Ectodermal cell (in vitro differentiated cells): Measurements from ENCODE around the gene EXOSC10.
"Not testable (repeated sequence)": the region's sequence is repeated elsewhere in the genome, so short reads cannot be mapped to it uniquely, and the experiment has no call there.

Experiments used
- H3K27ac ChIP-seq: 2 replicates; pipeline ENCODE4 v1.7.0; 2013; ENCODE audit warnings: mild to moderate bottlenecking, low read depth, low read length; ENCODE audit not compliant: insufficient read depth, poor library complexity, severe bottlenecking
- H3K27me3 ChIP-seq: 2 replicates; pipeline ENCODE4 v1.7.0; 2013; ENCODE audit warnings: mild to moderate bottlenecking, low read length; ENCODE audit not compliant: insufficient read depth, control insufficient read depth, poor library complexity, severe bottlenecking
- H3K36me3 ChIP-seq: one replicate; pipeline ENCODE4 v1.7.0; 2013; ENCODE audit warnings: low read length; ENCODE audit not compliant: control insufficient read depth, insufficient read depth
- H3K4me1 ChIP-seq: one replicate; pipeline ENCODE4 v1.7.0; 2013; ENCODE audit warnings: low read length; ENCODE audit not compliant: control insufficient read depth, insufficient read depth
- H3K4me3 ChIP-seq: 2 replicates; pipeline ENCODE4 v1.7.0; 2013; ENCODE audit warnings: low read depth, low read length, control low read depth; ENCODE audit not compliant: insufficient read depth
- H3K9me3 ChIP-seq: 2 replicates; pipeline ENCODE4 v1.7.0; 2013; ENCODE audit warnings: mild to moderate bottlenecking, low read length, moderate library complexity; ENCODE audit not compliant: control insufficient read depth
- WGBS, 2 experiments: methylation state at CpG; one replicate each; pipeline ENCODE4 v1.1.7; 2013; ENCODE audit warnings: missing lambda C conversion rate in 2 of 2; 5-methylcytosine and 5-hydroxymethylcytosine counted together

The EXOSC10 gene

GRCh38 chr1:11045428-11046269 is 54.0 kb downstream of the EXOSC10 start:
- Histone ChIP-seq H3K4me3 (no peak overlapping the region), H3K27ac (no peak overlapping the region), H3K4me1 (no peaks in the 10 kb centered on the region), H3K36me3 (no peaks in the 10 kb centered on the region), H3K9me3 (no peaks in the 10 kb centered on the region), H3K27me3 (no peaks in the 10 kb centered on the region)
- WGBS, 2 experiments: 72% methylated on average over 32 of the region's 32 CpGs

GRCh38 chr1:11044849-11045427 is 54.7 kb downstream of the EXOSC10 start:
- Histone ChIP-seq H3K27me3 (no peaks in the 10 kb centered on the region), H3K36me3 (no peaks in the 10 kb centered on the region), H3K4me1 (no peaks in the 10 kb centered on the region), H3K9me3 (no peaks in the 10 kb centered on the region), H3K4me3 (no peak overlapping the region), H3K27ac (no peak overlapping the region)
- WGBS, 2 experiments: 92% methylated on average over 16 of the region's 16 CpGs

- Histone ChIP-seq H3K27ac (no peak overlapping the region), H3K27me3 (no peaks in the 10 kb centered on the region), H3K9me3 (no peaks in the 10 kb centered on the region), H3K4me1 (no peaks in the 10 kb centered on the region), H3K4me3 (no peak overlapping the region), H3K36me3 (no peaks in the 10 kb centered on the region)
- WGBS, 2 experiments: 89 to 90% methylated on average over 16 of the region's 16 CpGs
These were observed 55.4 kb downstream of the EXOSC10 start for GRCh38 chr1:11044086-11044848.

- Histone ChIP-seq H3K9me3 (no peaks in the 10 kb centered on the region), H3K27me3 (peaks cover 4% of the 10 kb centered on the region), H3K4me1 (no peaks in the 10 kb centered on the region), H3K27ac (no peak overlapping the region), H3K36me3 (no peaks in the 10 kb centered on the region), H3K4me3 (no peak overlapping the region)
- 88 to 90% methylated on average over 19 of the region's 19 CpGs for WGBS, 2 experiments
These were observed 56.4 kb downstream of the EXOSC10 start for GRCh38 chr1:11042995-11043874.

- WGBS, 2 experiments: 80% methylated on average over 3 of the region's 3 CpGs
- H3K27ac ChIP-seq: no peak overlapping the region
- no peaks in the 10 kb centered on the region for H3K4me1 ChIP-seq
- no peak overlapping the region for H3K4me3 ChIP-seq
- H3K9me3 ChIP-seq: no peaks in the 10 kb centered on the region
- H3K36me3 ChIP-seq: no peaks in the 10 kb centered on the region
- H3K27me3 ChIP-seq: peaks cover 7% of the 10 kb centered on the region
These were observed 57.6 kb downstream of the EXOSC10 start for GRCh38 chr1:11042065-11042464.

GRCh38 chr1:11041048-11041447 is 58.6 kb downstream of the EXOSC10 start:
- no peaks in the 10 kb centered on the region for H3K36me3 ChIP-seq
- no peak overlapping the region for H3K4me3 ChIP-seq
- peaks cover 7% of the 10 kb centered on the region for H3K27me3 ChIP-seq
- H3K4me1 ChIP-seq: no peaks in the 10 kb centered on the region
- H3K27ac ChIP-seq: no peak overlapping the region
- no peaks in the 10 kb centered on the region for H3K9me3 ChIP-seq

- H3K9me3 ChIP-seq, H3K36me3 ChIP-seq, H3K27ac ChIP-seq, H3K4me1 ChIP-seq, H3K27me3 ChIP-seq, H3K4me3 ChIP-seq: not testable (repeated sequence)
- WGBS, 2 experiments: 86 to 93% methylated on average over 7 of the region's 7 CpGs
These were observed 59.6 kb downstream of the EXOSC10 start for GRCh38 chr1:11040105-11040429.

- Histone ChIP-seq H3K4me1 (no peaks in the 10 kb centered on the region), H3K36me3 (no peaks in the 10 kb centered on the region), H3K9me3 (no peaks in the 10 kb centered on the region), H3K4me3 (no peak overlapping the region), H3K27ac (no peak overlapping the region), H3K27me3 (peaks cover 7% of the 10 kb centered on the region)
- 79% methylated on average over 2 of the region's 2 CpGs for WGBS, 2 experiments
These were observed 60.1 kb downstream of the EXOSC10 start for GRCh38 chr1:11039351-11040104.

- Histone ChIP-seq H3K4me1 (no peaks in the 10 kb centered on the region), H3K27me3 (peaks cover 7% of the 10 kb centered on the region)
- 1 to 10% methylated on average over 7 to 8 of the region's 8 CpGs for WGBS, 2 experiments
These were observed 61.9 kb downstream of the EXOSC10 start for GRCh38 chr1:11037740-11038182.

More at GRCh38 chr1:11037740-11038182, 61.9 kb downstream of the EXOSC10 start:
- Histone ChIP-seq H3K27ac (no peak overlapping the region), H3K4me3 (no peak overlapping the region), H3K9me3 (no peaks in the 10 kb centered on the region), H3K36me3 (no peaks in the 10 kb centered on the region)
